CD4-positive, alpha-beta T cell (primary cell): ENCODE data around the gene USP50. TPM values are rescaled to one million over a fixed set of nuclear protein-coding genes. Genes with fewer than 3 reads are reported as not detected.
"Not testable (repeated sequence)": the region's sequence is repeated elsewhere in the genome, so short reads cannot be mapped to it uniquely, and the experiment has no call there.

Source experiments
- ATAC-seq: fragments of 200-7000 bp; cut with Tn5 transposase; one replicate; pipeline ENCODE4 v1.10.0; 2022; ENCODE audit warnings: mild to moderate bottlenecking; ENCODE audit not compliant: poor library complexity
- CTCF ChIA-PET: fragments of 350-600 bp; sonication (Branson Sonifier 250); formaldehyde crosslinking; loops from one replicate; lab custom pipeline; 2021; ENCODE audit warnings: antibody characterized with exemption, inconsistent platforms; lab: Charles Lee
- POLR2A ChIA-PET: fragments of 350-600 bp; sonication (Branson Sonifier 250); formaldehyde crosslinking; loops from one replicate; lab custom pipeline; 2021; ENCODE audit warnings: antibody characterized with exemption, inconsistent platforms; lab: Charles Lee
- DNase-seq, 14 experiments: peaks; one replicate each; pipeline ENCODE4 v3.0.0-alpha.2; 2013 to 2020; ENCODE audit warnings: mixed read lengths in 2 of 14
- H3K27ac ChIP-seq, 2 donors: one replicate each; pipeline versions ENCODE4 v1.5.1 to v1.7.0; 2013; ENCODE audit warnings: low read length in 2 of 2, low read depth in 1 of 2, mild to moderate bottlenecking in 1 of 2
- H3K27me3 ChIP-seq, 2 experiments: 1 replicate in 1 of 2; 2 replicates in 1 of 2; pipeline versions ENCODE4 v1.6.1 to v1.7.0; 2013; ENCODE audit warnings: low read length in 2 of 2, control low read depth in 1 of 2, mild to moderate bottlenecking in 1 of 2, moderate library complexity in 1 of 2; ENCODE audit not compliant: insufficient read depth in 2 of 2, control insufficient read depth in 1 of 2
- H3K36me3 ChIP-seq: one replicate; pipeline ENCODE4 v1.6.1; 2013; ENCODE audit warnings: low read length, control low read depth; ENCODE audit not compliant: insufficient read depth
- H3K4me1 ChIP-seq: one replicate; pipeline ENCODE4 v1.6.1; 2013; ENCODE audit warnings: low read length, control low read depth; ENCODE audit not compliant: insufficient read depth
- H3K4me3 ChIP-seq: one replicate; pipeline ENCODE4 v1.5.1; 2013; ENCODE audit warnings: mild to moderate bottlenecking, low read length, moderate library complexity
- H3K9me3 ChIP-seq, 2 experiments: 1 replicate in 1 of 2; 2 replicates in 1 of 2; pipeline versions ENCODE4 v1.6.1 to v1.7.0; 2013; ENCODE audit warnings: low read length in 2 of 2, mild to moderate bottlenecking in 2 of 2, control low read depth in 1 of 2, moderate library complexity in 1 of 2; ENCODE audit not compliant: control insufficient read depth in 1 of 2, insufficient read depth in 1 of 2
- H3K27ac Mint-ChIP-seq: one replicate; pipeline ENCODE4 v1.8.0; 2020; ENCODE audit warnings: mixed read lengths
- H3K27me3 Mint-ChIP-seq: one replicate; pipeline ENCODE4 v1.8.0; 2021; ENCODE audit warnings: mixed read lengths
- H3K36me3 Mint-ChIP-seq: one replicate; pipeline ENCODE4 v1.8.0; 2021; ENCODE audit warnings: low read depth, mixed read lengths
- H3K4me1 Mint-ChIP-seq: one replicate; pipeline ENCODE4 v1.8.0; 2021; ENCODE audit warnings: low read depth, mixed read lengths
- H3K4me3 Mint-ChIP-seq: one replicate; pipeline ENCODE4 v1.8.0; 2020; ENCODE audit warnings: mild to moderate bottlenecking, mixed read lengths
- H3K9me3 Mint-ChIP-seq: one replicate; pipeline ENCODE4 v1.8.0; 2020; ENCODE audit warnings: mixed read lengths
- CTCF ChIP-seq: fragments of 200-600 bp; IDR thresholded peaks from one replicate; pipeline ENCODE4 v1.8.0; 2022; ENCODE audit warnings: antibody characterized with exemption, mild to moderate bottlenecking
- intact Hi-C, 2 experiments: fragments of 100-400 bp; cut with DNase I in 1 of 2; cut with micrococcal nuclease in 1 of 2; formaldehyde crosslinking; loops; one replicate each; pipeline versions ENCODE4 v1.15.1 to v1.9.0; 2023 to 2025; cut with DNase I, micrococcal nuclease
- total RNA-seq, 174 experiments: library from RNA in 2 of 174; stranded (reverse) in 2 of 174; gene quantifications; one replicate each; pipeline ENCODE4 v1.2.3 and lab custom pipeline; 2021 to 2026

The USP50 gene
- total RNA-seq, 2 experiments from 2014 or later: 0.41 TPM; not detected in 1

- H3K9me3 Mint-ChIP-seq: no peaks in the 10 kb centered on the region
- H3K4me3 Mint-ChIP-seq: no peak overlapping the region
- Histone ChIP-seq H3K36me3 (peaks cover 94% of the 10 kb centered on the region), H3K4me1 (no peaks in the 10 kb centered on the region), H3K4me3 (no peak overlapping the region), H3K27me3 (no peaks in the 10 kb centered on the region), H3K9me3 (no peaks in the 10 kb centered on the region), H3K27ac (no peak overlapping the region)
- TF ChIP-seq CTCF: no peak
- no peak for ATAC-seq
- intact Hi-C loops: no loop called here
- H3K27ac Mint-ChIP-seq: no peak overlapping the region
- POLR2A ChIA-PET: no interaction called here
- peaks cover 91% of the 10 kb centered on the region for H3K36me3 Mint-ChIP-seq
- no peaks in the 10 kb centered on the region for H3K4me1 Mint-ChIP-seq
- no peak for DNase-seq
- CTCF ChIA-PET: no interaction called here
- H3K27me3 Mint-ChIP-seq: no peaks in the 10 kb centered on the region
Measured at GRCh38 chr15:50590288-50590687, 43.8 kb upstream of the USP50 start.

GRCh38 chr15:50577492-50577891 is 31.0 kb upstream of the USP50 start:
- peaks cover 73% of the 10 kb centered on the region for H3K36me3 ChIP-seq
- Mint-ChIP-seq H3K36me3 (peaks cover 84% of the 10 kb centered on the region), H3K4me3 (no peak overlapping the region), H3K9me3 (no peaks in the 10 kb centered on the region), H3K4me1 (no peaks in the 10 kb centered on the region), H3K27me3 (no peaks in the 10 kb centered on the region), H3K27ac (no peak overlapping the region)
- DNase-seq: no peak
- intact Hi-C loops: no loop called here
- H3K27me3 ChIP-seq: no peaks in the 10 kb centered on the region
- no peaks in the 10 kb centered on the region for H3K9me3 ChIP-seq
- TF ChIP-seq CTCF: no peak
- ChIA-PET CTCF (interaction anchor here (0.6 to 1.3 kb wide), 2 partner anchors 10 to 1474 kb away, joined by 3 read pairs; no protein-coding TSS in a partner anchor), POLR2A (no interaction called here)
- H3K4me3 ChIP-seq: no peak overlapping the region
- H3K4me1 ChIP-seq: no peaks in the 10 kb centered on the region
- no peak overlapping the region for H3K27ac ChIP-seq
- no peak for ATAC-seq

GRCh38 chr15:50576166-50576565 is 29.7 kb upstream of the USP50 start:
- intact Hi-C loops: no loop called here
- Mint-ChIP-seq H3K27ac (no peak overlapping the region), H3K36me3 (peaks cover 82% of the 10 kb centered on the region), H3K27me3 (no peaks in the 10 kb centered on the region), H3K9me3 (no peaks in the 10 kb centered on the region), H3K4me1 (no peaks in the 10 kb centered on the region), H3K4me3 (no peak overlapping the region)
- H3K36me3 ChIP-seq: peaks cover 74% of the 10 kb centered on the region
- no peak for TF ChIP-seq CTCF
- no peaks in the 10 kb centered on the region for H3K9me3 ChIP-seq
- H3K27ac ChIP-seq: no peak overlapping the region
- no peak overlapping the region for H3K4me3 ChIP-seq
- H3K4me1 ChIP-seq: no peaks in the 10 kb centered on the region
- ChIA-PET CTCF (interaction anchor here (1.3 kb wide), 1 partner anchor 11 kb away, joined by 3 read pairs; no protein-coding TSS in a partner anchor), POLR2A (no interaction called here)
- no peaks in the 10 kb centered on the region for H3K27me3 ChIP-seq
- no peak for DNase-seq
- no peak for ATAC-seq

- intact Hi-C loops, H3K4me3 ChIP-seq, H3K27ac Mint-ChIP-seq, DNase-seq, H3K27me3 Mint-ChIP-seq, H3K4me1 ChIP-seq, POLR2A ChIA-PET, H3K9me3 ChIP-seq, H3K27ac ChIP-seq, CTCF ChIA-PET, H3K27me3 ChIP-seq, H3K9me3 Mint-ChIP-seq, H3K4me1 Mint-ChIP-seq, H3K4me3 Mint-ChIP-seq, ATAC-seq: not testable (repeated sequence)
- H3K36me3 ChIP-seq: peaks cover 78% of the 10 kb centered on the region
- H3K36me3 Mint-ChIP-seq: peaks cover 85% of the 10 kb centered on the region
Measured at GRCh38 chr15:50573842-50574241, 27.4 kb upstream of the USP50 start.
